ENCODE results near the gene IGSF23. TPM values are rescaled to one million over a fixed set of nuclear protein-coding genes. Genes with fewer than 3 reads are reported as not detected.
"Not testable (repeated sequence)": the region's sequence is repeated elsewhere in the genome, so short reads cannot be mapped to it uniquely, and the experiment has no call there.

The IGSF23 gene
- total and polyA plus RNA-seq, 2 experiments from 2014 or later = not detected

GRCh38 chr19:44682807-44683206, 69.4 kb downstream of the IGSF23 start (continued):
- TF ChIP-seq ZNF462 (CRISPR knock-in tag; IDR thresholded peaks at IDR 0.05) = no peak

DNA sequence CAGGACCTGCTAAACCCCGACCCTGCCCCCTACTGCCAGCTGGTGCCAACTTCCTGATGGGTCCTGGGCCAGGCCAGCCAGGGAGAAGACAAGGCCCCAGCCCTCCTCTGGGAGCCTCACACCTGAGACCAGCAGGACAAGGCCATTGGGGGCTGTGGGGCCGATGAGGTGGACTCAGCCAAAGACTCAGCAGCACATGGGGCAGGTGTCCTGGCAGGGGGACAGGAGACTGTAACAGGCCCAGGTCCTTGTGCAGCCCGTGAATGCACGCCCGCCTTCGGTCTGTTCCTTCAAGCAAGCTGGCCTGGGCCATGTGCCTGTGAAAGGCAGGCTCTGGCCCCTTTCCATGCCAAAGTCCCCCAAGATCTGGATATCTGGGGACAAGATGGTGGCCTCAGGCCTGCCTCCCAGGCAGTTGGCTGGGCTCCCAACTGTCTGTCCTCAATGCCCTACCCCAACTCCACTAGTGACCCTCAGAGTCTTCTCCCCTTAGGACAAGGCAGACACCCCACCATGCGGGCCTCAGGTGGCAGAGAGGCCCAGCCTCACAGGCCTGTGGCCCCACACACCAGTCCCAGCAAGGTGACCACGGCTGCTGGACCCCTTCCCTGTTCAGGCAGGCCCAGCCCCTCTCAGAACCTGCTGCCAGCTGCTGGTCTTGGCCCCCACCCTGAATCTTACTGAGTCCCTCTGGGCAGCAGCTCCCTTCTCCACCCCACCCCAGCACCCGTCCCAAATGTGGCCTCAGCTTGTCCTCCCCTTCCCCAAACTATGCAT, 70.3 kb downstream of the IGSF23 start:
- Histone ChIP-seq H3K9me2 (ENCODE audit: insufficient read depth) (no peaks in the 10 kb centered on the region), H3K4me2 (no peak overlapping the region), H3K27me3 (ENCODE audit: insufficient read depth) (no peaks in the 10 kb centered on the region), H2AFZ (no peak overlapping the region), H4K20me1 (replicated peaks; ENCODE audit: insufficient read depth) (no peaks in the 10 kb centered on the region), H3K27ac (ENCODE audit: low read depth) (no peak overlapping the region), H3K36me3 (ENCODE audit: insufficient read depth) (no peaks in the 10 kb centered on the region), H3K79me2 (replicated peaks; ENCODE audit: insufficient read depth) (no peaks in the 10 kb centered on the region), H3F3A (replicated peaks; ENCODE audit: low read depth) (no peaks in the 10 kb centered on the region), H3K4me1 (ENCODE audit: insufficient read depth) (no peaks in the 10 kb centered on the region), H3K4me3 (no peak overlapping the region)
- H3K27me3 Mint-ChIP-seq (ENCODE audit: insufficient read depth, low read depth, poor library complexity) = peaks cover 9% of the 10 kb centered on the region
- DNase-seq (ENCODE audit: low spot score) (no peak), ATAC-seq (no peak)
- H3K27ac Mint-ChIP-seq = no peak overlapping the region
- no peaks in the 10 kb centered on the region for H3K9me3 Mint-ChIP-seq
- no peaks in the 10 kb centered on the region for H3K36me3 Mint-ChIP-seq (ENCODE audit: low read depth)
- H3K4me3 Mint-ChIP-seq = no peak overlapping the region
- peaks cover 4% of the 10 kb centered on the region; the same call in 2 of the 3 replicates for H3K4me1 Mint-ChIP-seq
- TF ChIP-seq, protein P1, sequence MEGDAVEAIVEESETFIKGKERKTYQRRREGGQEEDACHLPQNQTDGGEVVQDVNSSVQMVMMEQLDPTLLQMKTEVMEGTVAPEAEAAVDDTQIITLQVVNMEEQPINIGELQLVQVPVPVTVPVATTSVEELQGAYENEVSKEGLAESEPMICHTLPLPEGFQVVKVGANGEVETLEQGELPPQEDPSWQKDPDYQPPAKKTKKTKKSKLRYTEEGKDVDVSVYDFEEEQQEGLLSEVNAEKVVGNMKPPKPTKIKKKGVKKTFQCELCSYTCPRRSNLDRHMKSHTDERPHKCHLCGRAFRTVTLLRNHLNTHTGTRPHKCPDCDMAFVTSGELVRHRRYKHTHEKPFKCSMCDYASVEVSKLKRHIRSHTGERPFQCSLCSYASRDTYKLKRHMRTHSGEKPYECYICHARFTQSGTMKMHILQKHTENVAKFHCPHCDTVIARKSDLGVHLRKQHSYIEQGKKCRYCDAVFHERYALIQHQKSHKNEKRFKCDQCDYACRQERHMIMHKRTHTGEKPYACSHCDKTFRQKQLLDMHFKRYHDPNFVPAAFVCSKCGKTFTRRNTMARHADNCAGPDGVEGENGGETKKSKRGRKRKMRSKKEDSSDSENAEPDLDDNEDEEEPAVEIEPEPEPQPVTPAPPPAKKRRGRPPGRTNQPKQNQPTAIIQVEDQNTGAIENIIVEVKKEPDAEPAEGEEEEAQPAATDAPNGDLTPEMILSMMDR (conservative IDR thresholded peaks at IDR 0.05; ENCODE audit: low read depth in 2 of 2) = 0 out of 4 replicates have a peak, but pooled peaks of 1 of the 2 experiments have one; percentile 20
- no peak for TF ChIP-seq JUNB (IDR thresholded peaks at IDR 0.05; ENCODE audit: unreplicated experiment)

DNA sequence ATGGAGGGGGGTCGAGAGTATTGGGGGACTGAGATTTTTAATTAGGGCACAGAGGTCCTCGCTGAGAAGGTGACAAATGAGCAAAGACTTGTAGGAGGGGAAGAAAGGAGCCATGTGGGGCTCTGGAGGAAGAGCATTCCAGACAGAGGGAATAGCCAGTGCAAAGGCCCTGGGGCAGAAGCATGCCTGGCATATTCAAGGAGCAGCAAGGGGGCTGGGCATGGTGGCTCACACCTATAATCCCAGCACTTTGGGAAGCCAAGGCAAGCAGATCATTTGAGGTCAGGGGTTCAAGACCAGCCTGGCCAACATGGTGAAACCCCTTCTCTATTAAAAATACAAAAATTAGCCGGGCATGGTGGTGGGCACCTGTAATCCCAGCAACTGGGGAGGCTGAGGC, 71.0 kb downstream of the IGSF23 start:
- not testable (repeated sequence) for H3K4me1 Mint-ChIP-seq; H3K27ac ChIP-seq (ENCODE audit: low read depth); H3K36me3 ChIP-seq (ENCODE audit: insufficient read depth); H3K79me2 ChIP-seq (replicated peaks; ENCODE audit: insufficient read depth); H4K20me1 ChIP-seq (replicated peaks; ENCODE audit: insufficient read depth); H3K4me3 ChIP-seq; H3F3A ChIP-seq (replicated peaks; ENCODE audit: low read depth); H3K36me3 Mint-ChIP-seq (ENCODE audit: low read depth); H3K9me3 Mint-ChIP-seq; H3K4me1 ChIP-seq (ENCODE audit: insufficient read depth); H2AFZ ChIP-seq; H3K27me3 ChIP-seq (ENCODE audit: insufficient read depth); H3K27ac Mint-ChIP-seq; DNase-seq (ENCODE audit: low spot score); ATAC-seq; H3K4me2 ChIP-seq; H3K4me3 Mint-ChIP-seq; H3K9me2 ChIP-seq (ENCODE audit: insufficient read depth); H3K27me3 Mint-ChIP-seq (ENCODE audit: insufficient read depth, low read depth, poor library complexity)

Data from GM23338 (cell line).